GM19035 (cell line): ENCODE measurements around the gene GLT1D1.

Experiments used
- ATAC-seq: cut with Tn5 transposase; IDR thresholded peaks from one replicate; pipeline ENCODE4 v1.9.1; 2021; ENCODE audit not compliant: unreplicated experiment

GLT1D1 gene

GRCh38 chr12:128961308-128961902 is 108.1 kb downstream of the GLT1D1 start:
- no peak for ATAC-seq

DNA sequence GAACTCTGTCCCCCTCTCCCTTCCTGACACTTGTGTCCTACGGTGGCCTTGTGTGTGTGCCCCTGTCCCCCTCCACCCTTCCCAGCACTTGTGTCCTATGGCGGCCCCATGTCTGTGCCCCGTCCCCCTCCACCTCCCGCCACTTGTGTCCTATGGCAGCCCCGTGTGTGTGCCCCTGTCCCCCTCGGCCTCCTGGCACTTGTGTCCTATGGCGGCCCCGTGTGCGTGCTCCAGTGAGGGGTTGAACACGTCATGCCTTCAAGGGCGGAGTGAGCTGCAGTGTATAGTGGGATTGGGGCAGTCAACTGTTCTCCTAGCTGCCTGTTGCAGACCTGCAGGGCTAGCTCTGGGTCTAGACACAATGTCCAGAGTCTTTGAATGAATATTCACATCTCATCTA is 108.7 kb downstream of the GLT1D1 start:
- no peak for ATAC-seq

DNA sequence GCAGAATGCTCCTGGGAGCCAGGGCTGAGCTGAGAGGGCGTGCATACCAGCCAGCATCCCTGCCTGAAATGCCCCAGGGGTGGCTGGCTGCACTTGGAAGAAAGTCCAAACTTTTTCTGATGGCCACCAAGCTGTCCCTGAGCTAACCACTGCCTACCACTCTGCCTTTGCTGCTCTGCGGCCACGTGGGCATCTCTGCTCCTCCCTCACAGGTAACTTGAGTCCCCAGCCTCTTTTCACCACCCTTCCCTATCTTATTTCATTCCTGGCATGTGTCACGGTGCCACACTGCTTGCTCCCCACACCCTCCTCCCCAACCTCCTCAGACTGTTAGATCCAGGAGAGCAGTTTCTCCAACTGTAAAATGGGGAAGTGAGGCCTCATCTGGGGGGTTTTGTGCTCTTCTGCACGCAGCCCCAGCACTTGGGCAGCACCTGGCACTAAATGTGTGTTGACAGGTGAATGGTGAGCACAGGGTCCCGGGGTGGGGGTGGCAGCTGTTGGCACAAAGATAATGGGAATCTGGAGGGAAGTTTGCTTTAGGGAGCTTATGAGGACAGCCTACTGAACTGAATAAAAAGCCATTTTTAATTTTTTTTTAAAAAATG is 113.0 kb downstream of the GLT1D1 start:
- no peak for ATAC-seq

GRCh38 chr12:128968668-128969067 is 115.4 kb downstream of the GLT1D1 start:
- no peak for ATAC-seq

- ATAC-seq, result peak; percentile 72
These were observed 116.3 kb downstream of the GLT1D1 start for GRCh38 chr12:128969480-128970055.

DNA sequence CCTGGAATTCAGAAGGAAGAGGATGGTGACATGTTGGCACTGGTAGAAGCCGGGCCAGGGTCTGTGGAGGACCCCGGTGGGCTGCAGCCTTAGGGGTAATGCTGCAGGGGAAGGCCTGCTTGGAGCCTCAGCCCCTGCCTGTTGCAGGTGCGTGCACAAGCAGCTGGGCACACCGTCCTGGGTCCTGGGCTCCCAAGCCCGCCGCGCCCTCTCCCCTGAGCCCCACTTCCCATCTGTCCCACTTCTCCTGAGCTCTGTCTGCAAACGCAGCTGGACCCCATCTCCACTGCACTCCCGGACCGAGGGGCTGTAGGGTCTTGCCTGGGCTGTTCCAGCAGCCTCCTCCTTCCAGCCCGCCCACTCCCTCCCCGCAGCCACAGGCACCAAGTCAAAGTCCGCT is 116.8 kb downstream of the GLT1D1 start:
- no peak for ATAC-seq

DNA sequence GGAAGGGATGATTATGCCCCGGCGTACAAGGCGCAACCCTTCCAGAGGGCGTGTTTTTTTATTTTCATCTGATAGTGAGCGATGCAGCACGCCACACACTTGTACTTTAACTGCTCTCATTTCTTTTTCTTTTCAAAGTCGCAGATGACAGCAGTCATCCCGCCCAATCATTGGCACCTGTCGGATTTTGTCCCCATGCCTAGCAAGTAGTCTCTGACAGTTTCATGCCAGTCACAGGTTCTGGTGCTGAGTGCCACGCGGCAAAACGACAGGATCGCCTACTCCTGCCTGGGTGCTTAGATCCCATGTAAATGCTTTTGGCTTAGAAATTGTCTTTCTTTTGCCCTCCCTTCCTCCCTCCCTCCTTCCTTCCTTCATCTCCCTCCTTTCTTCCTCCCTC is 117.7 kb downstream of the GLT1D1 start:
- no peak for ATAC-seq

- ATAC-seq, result no peak
These were observed 118.5 kb downstream of the GLT1D1 start for GRCh38 chr12:128971802-128972201.

GRCh38 chr12:128973883-128974681 is 120.8 kb downstream of the GLT1D1 start:
- ATAC-seq, result no peak

DNA sequence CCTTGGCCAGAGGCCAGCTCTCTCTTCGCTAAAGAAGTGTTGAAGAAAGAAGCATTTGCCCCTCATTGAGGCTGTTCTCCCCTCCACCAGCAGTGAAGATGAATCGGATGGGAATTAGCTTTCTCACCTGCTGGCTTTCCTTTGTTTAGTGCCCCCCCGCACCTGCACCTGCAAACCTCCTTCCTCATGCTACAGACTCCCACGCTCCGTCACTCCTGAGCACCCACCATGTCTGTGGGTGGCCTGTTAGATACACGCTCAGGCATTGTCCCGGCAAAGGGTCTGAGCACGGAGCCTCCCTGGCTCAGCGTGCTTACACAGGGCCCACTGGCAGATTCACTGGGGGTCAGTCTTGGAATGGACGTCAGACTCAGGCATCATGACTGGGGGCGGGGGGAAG is 121.6 kb downstream of the GLT1D1 start:
- no peak for ATAC-seq

DNA sequence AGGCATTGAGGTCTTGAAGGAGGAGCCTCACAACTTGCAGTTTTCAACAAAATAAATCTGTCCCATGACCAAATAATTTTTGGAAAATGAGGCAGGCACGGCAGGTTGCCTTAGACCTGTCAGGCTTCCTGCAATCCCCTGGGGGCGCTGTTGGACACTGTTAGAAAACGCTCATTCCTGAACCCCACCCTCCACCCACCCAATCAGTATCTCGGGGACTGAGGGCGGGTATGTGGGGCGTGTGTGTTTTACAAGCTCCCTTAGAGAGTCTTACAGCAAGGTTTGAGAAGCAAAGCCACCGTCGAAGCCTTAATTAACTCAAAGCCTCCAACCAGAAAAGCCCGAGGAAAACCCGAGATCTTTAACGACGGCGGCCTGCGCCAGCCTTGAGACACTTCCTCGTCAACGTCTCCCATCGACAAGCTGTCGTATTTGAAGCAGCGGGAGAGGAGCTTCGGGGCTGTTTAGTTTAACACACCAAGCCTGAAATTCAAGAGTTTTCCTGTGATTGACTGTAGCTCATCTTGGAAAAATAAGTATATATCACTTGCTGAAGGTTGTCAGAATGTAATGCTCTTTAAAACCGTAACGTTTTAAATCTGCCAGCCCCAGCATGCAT is 123.0 kb downstream of the GLT1D1 start:
- no peak for ATAC-seq

GRCh38 chr12:128977441-128977840 is 124.2 kb downstream of the GLT1D1 start:
- no peak for ATAC-seq

- no peak for ATAC-seq
These were observed 124.8 kb downstream of the GLT1D1 start for GRCh38 chr12:128978067-128978466.

DNA sequence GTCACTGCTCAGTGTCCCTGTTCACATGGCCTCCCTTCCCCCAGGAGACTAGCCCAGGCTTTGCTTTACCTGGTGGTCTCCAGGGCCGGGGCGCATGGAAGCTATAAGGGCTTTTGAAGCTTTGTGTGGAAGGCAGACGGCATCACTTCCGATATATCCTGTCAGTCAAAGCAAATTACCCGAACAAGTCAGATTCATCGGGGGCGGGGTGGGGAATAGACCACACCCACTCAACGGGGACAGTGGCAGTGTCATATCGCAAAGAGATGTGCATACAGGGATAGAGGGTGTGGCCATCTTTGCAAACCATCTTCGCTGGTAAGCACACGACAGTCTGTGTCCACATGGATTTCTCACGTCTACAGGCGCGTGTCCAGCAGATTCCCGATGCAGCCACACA is 127.3 kb downstream of the GLT1D1 start:
- ATAC-seq, result no peak

DNA sequence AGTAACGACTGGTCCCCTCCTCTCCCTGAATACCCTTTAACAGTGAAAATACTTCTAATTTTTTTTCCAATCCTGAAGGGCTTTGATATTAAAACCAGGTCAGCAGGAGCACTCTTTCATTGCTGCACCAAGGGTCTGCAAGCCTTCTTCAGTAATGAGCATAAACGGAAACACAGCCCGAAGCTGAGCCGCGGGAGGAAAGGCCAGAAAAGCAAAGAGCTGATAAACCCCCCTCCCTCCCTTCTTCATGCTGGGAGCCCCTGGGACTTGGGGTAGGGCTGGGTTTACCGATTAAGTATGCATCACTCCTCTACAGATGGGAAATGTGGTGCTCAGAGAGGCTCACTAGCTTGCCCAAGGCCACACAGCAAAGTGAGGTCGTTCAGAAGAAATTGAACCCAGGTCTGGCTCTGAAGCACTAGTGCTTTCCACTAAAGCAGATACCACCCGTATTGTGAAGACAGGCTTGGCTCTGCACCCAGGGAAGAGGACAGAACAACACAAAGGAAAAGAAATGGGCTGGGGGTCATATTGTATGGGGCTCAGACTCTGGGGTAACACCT is 128.8 kb downstream of the GLT1D1 start:
- no peak for ATAC-seq

GRCh38 chr12:128982933-128983332 is 129.7 kb downstream of the GLT1D1 start:
- no peak for ATAC-seq

GRCh38 chr12:128983371-128983770 is 130.1 kb downstream of the GLT1D1 start:
- no peak for ATAC-seq

- ATAC-seq, result no peak
These were observed 133.7 kb downstream of the GLT1D1 start for GRCh38 chr12:128986957-128987356.

GRCh38 chr12:128989287-128989686 is 136.0 kb downstream of the GLT1D1 start:
- no peak for ATAC-seq

DNA sequence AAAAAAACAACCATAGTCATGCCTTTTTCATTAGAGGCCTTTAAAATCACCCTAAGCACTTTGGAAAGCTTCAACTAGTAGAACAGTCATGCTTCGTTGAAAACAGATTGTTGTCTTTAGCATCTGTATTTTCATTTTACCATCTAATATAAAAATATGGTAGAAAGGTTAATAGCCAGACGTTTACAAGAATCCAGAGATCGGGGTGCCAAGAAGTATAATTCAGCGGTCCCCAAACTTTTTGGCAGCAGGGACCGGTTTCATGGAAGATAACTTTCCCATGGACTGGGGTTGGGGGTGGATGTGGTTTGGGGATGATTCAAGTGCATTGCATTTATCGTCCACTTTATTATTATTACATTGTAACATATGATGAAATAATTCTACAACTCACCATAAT is 138.4 kb downstream of the GLT1D1 start:
- ATAC-seq, result no peak

GRCh38 chr12:128992116-128992515 is 138.8 kb downstream of the GLT1D1 start:
- ATAC-seq, result no peak
